IMR-90 (cell line): ENCODE measurements around the gene MMD. TPM values are rescaled to one million over a fixed set of nuclear protein-coding genes. Genes with fewer than 3 reads are reported as not detected.
A peak's percentile ranks its signal among the peaks of the same experiment; 100 is the strongest.

Experiments used
- ATAC-seq: fragments of 200-7000 bp; cut with Tn5 transposase; 2 replicates; pipeline ENCODE4 v1.9.1; 2020; ENCODE audit warnings: low read depth, mild to moderate bottlenecking, moderate library complexity
- BruUV-seq: library from RNA; stranded (reverse); fragments of 400-500 nt; replicated peaks from 2 replicates; lab custom pipeline; 2021; lab: Mats Ljungman, UMichigan
- CTCF ChIA-PET: fragments of 300-600 bp; formaldehyde crosslinking; extraction: SDS; loops from one replicate; lab custom pipeline; 2021; ENCODE audit warnings: antibody characterized with exemption; lab: Yijun Ruan, JAX
- POLR2A ChIA-PET: fragments of 300-600 bp; sonication (Branson Sonifier 250); formaldehyde crosslinking; loops from one replicate; lab custom pipeline; 2022; ENCODE audit warnings: antibody characterized with exemption; ENCODE audit not compliant: unreplicated experiment; lab: Charles Lee
- DNase-seq: peaks from one replicate; pipeline ENCODE4 v3.0.0; 2013
- H2AFZ ChIP-seq: replicated peaks from 2 replicates; pipeline ENCODE3; 2013; ENCODE audit warnings: low read length, mild to moderate bottlenecking; ENCODE audit not compliant: poor library complexity
- H2AK5ac ChIP-seq: 2 replicates; pipeline ENCODE4 v1.6.1; 2013; ENCODE audit warnings: low read depth, low read length, inconsistent platforms
- H2AK9ac ChIP-seq: replicated peaks from 2 replicates; pipeline ENCODE3; 2013; ENCODE audit warnings: mild to moderate bottlenecking, low read depth, low read length, moderate library complexity; ENCODE audit not compliant: poor library complexity
- H2BK120ac ChIP-seq: 2 replicates; pipeline ENCODE4 v1.6.1; 2013; ENCODE audit warnings: low read depth, low read length, inconsistent platforms
- H2BK15ac ChIP-seq: 3 replicates; pipeline ENCODE4 v1.6.1; 2013; ENCODE audit warnings: low read depth, low read length, inconsistent platforms
- H2BK20ac ChIP-seq: 2 replicates; pipeline ENCODE4 v1.6.1; 2013; ENCODE audit warnings: low read depth, mild to moderate bottlenecking, inconsistent platforms, low read length, moderate library complexity
- H2BK5ac ChIP-seq: 2 replicates; pipeline ENCODE4 v1.6.1; 2013; ENCODE audit warnings: mild to moderate bottlenecking, low read depth, low read length, inconsistent platforms; ENCODE audit not compliant: poor library complexity, severe bottlenecking
- H3K14ac ChIP-seq: replicated peaks from 2 replicates; pipeline ENCODE4 v1.6.1; 2013; ENCODE audit warnings: low read depth, low read length, inconsistent platforms
- H3K18ac ChIP-seq: 2 replicates; pipeline ENCODE4 v1.6.1; 2013; ENCODE audit warnings: low read depth, low read length, control low read depth
- H3K23ac ChIP-seq: 2 replicates; pipeline ENCODE4 v1.6.1; 2013; ENCODE audit warnings: low read depth, low read length, inconsistent platforms
- H3K27ac ChIP-seq: 2 replicates; pipeline ENCODE4 v1.5.1; 2013; ENCODE audit warnings: mild to moderate bottlenecking, control low read depth, low read length; ENCODE audit not compliant: insufficient read depth
- H3K27me3 ChIP-seq: 2 replicates; pipeline ENCODE4 v1.6.1; 2013; ENCODE audit warnings: low read length; ENCODE audit not compliant: control insufficient read depth, insufficient read depth
- H3K36me3 ChIP-seq: 2 replicates; pipeline ENCODE4 v1.6.1; 2013; ENCODE audit warnings: low read length, mixed read lengths; ENCODE audit not compliant: control insufficient read depth, insufficient read depth
- H3K4ac ChIP-seq: 2 replicates; pipeline ENCODE4 v1.6.1; 2013; ENCODE audit warnings: low read depth, low read length, inconsistent platforms
- H3K4me1 ChIP-seq: 2 replicates; pipeline ENCODE4 v1.6.1; 2013; ENCODE audit warnings: low read length, mixed read lengths; ENCODE audit not compliant: control insufficient read depth, insufficient read depth
- H3K4me2 ChIP-seq: 2 replicates; pipeline ENCODE4 v1.6.1; 2013; ENCODE audit warnings: low read depth, mild to moderate bottlenecking, control low read depth, low read length, moderate library complexity
- H3K4me3 ChIP-seq: 2 replicates; pipeline ENCODE4 v1.5.1; 2013; ENCODE audit warnings: low read depth, mild to moderate bottlenecking, control low read depth, low read length, moderate library complexity; ENCODE audit not compliant: insufficient read depth
- H3K56ac ChIP-seq: 2 replicates; pipeline ENCODE4 v1.6.1; 2013; ENCODE audit warnings: low read length, inconsistent platforms; ENCODE audit not compliant: insufficient read depth; ENCODE audit errors: extremely low read depth
- H3K79me1 ChIP-seq, 2 experiments: 2 replicates each; pipeline ENCODE4 v1.6.1; 2013; ENCODE audit warnings: low read length in 2 of 2, inconsistent platforms in 1 of 2, low read depth in 1 of 2
- H3K9ac ChIP-seq: 2 replicates; pipeline ENCODE4 v1.6.1; 2013; ENCODE audit warnings: low read depth, low read length, control low read depth
- H3K9me1 ChIP-seq: 2 replicates; pipeline ENCODE4 v1.6.1; 2013; ENCODE audit warnings: low read length, inconsistent platforms; ENCODE audit not compliant: insufficient read depth
- H3K9me3 ChIP-seq: 2 replicates; pipeline ENCODE4 v1.6.1; 2013; ENCODE audit warnings: low read length; ENCODE audit not compliant: control insufficient read depth, insufficient read depth
- H4K20me1 ChIP-seq: 2 replicates; pipeline ENCODE4 v1.6.1; 2013; ENCODE audit warnings: low read length, inconsistent platforms; ENCODE audit not compliant: insufficient read depth
- H4K5ac ChIP-seq: 2 replicates; pipeline ENCODE4 v1.6.1; 2013; ENCODE audit warnings: mild to moderate bottlenecking, low read depth, low read length, control low read depth
- H4K8ac ChIP-seq, 2 experiments: 2 replicates each; pipeline ENCODE4 v1.6.1; 2013; ENCODE audit warnings: low read depth in 2 of 2, low read length in 2 of 2, control low read depth in 1 of 2, inconsistent platforms in 1 of 2
- H4K91ac ChIP-seq: 2 replicates; pipeline ENCODE4 v1.6.1; 2013; ENCODE audit warnings: low read depth, low read length, inconsistent platforms; ENCODE audit not compliant: insufficient read depth
- BHLHE40 ChIP-seq: fragments of 150-350 bp; IDR thresholded peaks from 2 replicates; pipeline ENCODE4 v1.6.1; 2016; ENCODE audit warnings: mild to moderate bottlenecking, low read depth, low read length
- CEBPB ChIP-seq: IDR thresholded peaks from 2 replicates; pipeline ENCODE4 v1.6.1; 2012; ENCODE audit warnings: low read depth, low read length, improper control_type of control experiment
- CHD1 ChIP-seq: IDR thresholded peaks from 2 replicates; pipeline ENCODE4 v1.6.1; 2012; ENCODE audit warnings: low read depth, low read length, improper control_type of control experiment
- CTCF ChIP-seq: conservative IDR thresholded peaks from 2 replicates; pipeline ENCODE4 v1.5.1; 2012; ENCODE audit warnings: mild to moderate bottlenecking, low read depth, low read length, improper control_type of control experiment
- ELK1 ChIP-seq: fragments of 150-350 bp; IDR thresholded peaks from 2 replicates; pipeline ENCODE4 v1.6.1; 2016; ENCODE audit warnings: low read depth, mild to moderate bottlenecking, low read length, moderate library complexity, borderline replicate concordance
- FOS ChIP-seq: fragments of 150-350 bp; IDR thresholded peaks from 2 replicates; pipeline ENCODE4 v1.6.1; 2016; ENCODE audit warnings: low read depth, low read length
- MAFK ChIP-seq: IDR thresholded peaks from 2 replicates; pipeline ENCODE4 v1.6.1; 2012; ENCODE audit warnings: low read depth, low read length, improper control_type of control experiment
- MAZ ChIP-seq: IDR thresholded peaks from 2 replicates; pipeline ENCODE4 v1.6.1; 2012; ENCODE audit warnings: low read depth, mild to moderate bottlenecking, low read length, improper control_type of control experiment, moderate library complexity, borderline replicate concordance
- MXI1 ChIP-seq: IDR thresholded peaks from 2 replicates; pipeline ENCODE4 v1.6.1; 2012; ENCODE audit warnings: low read depth, mild to moderate bottlenecking, low read length, moderate library complexity, borderline replicate concordance
- NFE2L2 ChIP-seq: fragments of 150-350 bp; IDR thresholded peaks from 2 replicates; pipeline ENCODE4 v1.6.1; 2016; ENCODE audit warnings: low read depth, mild to moderate bottlenecking, low read length
- POLR2A ChIP-seq: IDR thresholded peaks from 2 replicates; pipeline ENCODE4 v1.6.1; 2012; ENCODE audit warnings: mild to moderate bottlenecking, low read depth, low read length
- RAD21 ChIP-seq: IDR thresholded peaks from 2 replicates; pipeline ENCODE4 v1.6.1; 2012; ENCODE audit warnings: low read length, improper control_type of control experiment
- RCOR1 ChIP-seq: IDR thresholded peaks from 2 replicates; pipeline ENCODE4 v1.6.1; 2012; ENCODE audit warnings: mild to moderate bottlenecking, low read length, improper control_type of control experiment; ENCODE audit not compliant: insufficient replicate concordance
- RFX5 ChIP-seq: IDR thresholded peaks from 2 replicates; pipeline ENCODE4 v1.8.0; 2012; ENCODE audit warnings: low read depth, mild to moderate bottlenecking, low read length, moderate library complexity
- SMC3 ChIP-seq: fragments of 150-350 bp; IDR thresholded peaks from 2 replicates; pipeline ENCODE4 v1.6.1; 2016; ENCODE audit warnings: low read depth, mild to moderate bottlenecking, antibody characterized with exemption, low read length, moderate library complexity
- USF2 ChIP-seq: fragments of 150-350 bp; IDR thresholded peaks from 2 replicates; pipeline ENCODE4 v1.6.1; 2017; ENCODE audit warnings: mild to moderate bottlenecking, antibody characterized with exemption, low read length, low read depth
- dilution Hi-C: fragments of 300-500 bp; cut with HindIII; formaldehyde crosslinking; loops from one replicate; pipeline ENCODE4 v1.14.3; 2018; ENCODE audit warnings: low sequenced_read_pairs; ENCODE audit not compliant: unreplicated experiment
- in situ Hi-C: fragments of 300-500 bp; cut with MboI; formaldehyde crosslinking; loops from 3 replicates; pipeline ENCODE4 v1.14.3; 2019; ENCODE audit warnings: low sequenced_read_pairs, inconsistent platforms, mixed read lengths
- intact Hi-C: fragments of 100-400 bp; cut with micrococcal nuclease; formaldehyde crosslinking; loops from 2 replicates; pipeline ENCODE4 v1.10.0; 2022
- polyA plus RNA-seq, 3 experiments: library from polyadenylated mRNA; depleted of rRNA; stranded (reverse); fragments of >200 nt; gene quantifications; 2 replicates each; pipeline ENCODE4 v1.2.3, GENCODE V29; 2012; ENCODE audit warnings: low replicate concordance in 1 of 3
- total RNA-seq: library from RNA; depleted of rRNA; stranded (reverse); fragments of >200 nt; gene quantifications from 2 replicates; pipeline ENCODE4 v1.2.3, GENCODE V29; 2012

The MMD gene
- total and polyA plus RNA-seq, 2 of the 4 experiments (the other 2 are of a cell fraction) = 6.3 to 7.0 TPM

- H3K9me3 ChIP-seq = no peaks in the 10 kb centered on the region
- H3K4me3 ChIP-seq = no peak overlapping the region
- no peaks in the 10 kb centered on the region for H3K79me1 ChIP-seq
- no peak overlapping the region for H3K23ac ChIP-seq
- dilution Hi-C loops = no loop called here
- ChIA-PET CTCF (interaction anchor here (0.7 kb wide), 1 partner anchor 164 kb away, joined by 3 read pairs; no protein-coding TSS in a partner anchor), POLR2A (no interaction called here)
- no peaks in the 10 kb centered on the region for H3K36me3 ChIP-seq
- no peak overlapping the region for H3K18ac ChIP-seq
- TF ChIP-seq RCOR1 (no peak), CHD1 (no peak), MXI1 (no peak), SMC3 (no peak), ELK1 (no peak), CTCF (no peak), RFX5 (no peak), POLR2A (no peak), NFE2L2 (no peak), FOS (no peak), MAFK (no peak), BHLHE40 (no peak), USF2 (no peak), CEBPB (no peak), MAZ (no peak), RAD21 (no peak)
- no peaks in the 10 kb centered on the region for H3K27me3 ChIP-seq
- no peak overlapping the region for H3K4me2 ChIP-seq
- in situ Hi-C loops = no loop called here
- no peak overlapping the region for H3K56ac ChIP-seq
- no TSS peak for BruUV-seq
- H3K9me1 ChIP-seq = no peaks in the 10 kb centered on the region
- no peak overlapping the region for H2BK120ac ChIP-seq
- no peak overlapping the region for H2AK5ac ChIP-seq
- 0 out of 2 replicates have a peak overlapping the region, but pooled peaks have one; percentile 52 for H3K14ac ChIP-seq
- no peak overlapping the region for H4K5ac ChIP-seq
- H2BK15ac ChIP-seq = no peak overlapping the region
- H2AK9ac ChIP-seq = no peak overlapping the region
- H2BK5ac ChIP-seq = no peak overlapping the region
- no peak overlapping the region for H4K91ac ChIP-seq
- no peak overlapping the region for H3K27ac ChIP-seq
- no peak overlapping the region for H3K9ac ChIP-seq
- peaks cover 6% of the 10 kb centered on the region for H3K4me1 ChIP-seq
- H3K4ac ChIP-seq = no peak overlapping the region
- ATAC-seq = peak; percentile 51
- no peaks in the 10 kb centered on the region for H4K20me1 ChIP-seq
- no peak overlapping the region for H4K8ac ChIP-seq
- H2AFZ ChIP-seq = no peak overlapping the region
- intact Hi-C loops = loop anchor here (5.0 kb wide), 1 partner anchor 35 kb away; no protein-coding TSS in a partner anchor
- no peak for DNase-seq
- H2BK20ac ChIP-seq = no peak overlapping the region
These were observed 41.1 kb upstream of the MMD start for GRCh38 chr17:55462711-55463110.
